K562 (cell line): ENCODE results near the gene MRPS31.

Experiments used
- ARID2 ChIP-seq: fragments of 450-650 bp; IDR thresholded peaks from 2 replicates; pipeline ENCODE4 v1.6.1; 2017; ENCODE audit warnings: antibody characterized with exemption, mild to moderate bottlenecking
- NBN ChIP-seq: fragments of 450-650 bp; IDR thresholded peaks from 2 replicates; pipeline ENCODE4 v1.6.1; 2016; ENCODE audit warnings: low read depth, mild to moderate bottlenecking
- NR1H2 ChIP-seq: sonication (generic); formaldehyde crosslinking; IDR thresholded peaks from 2 replicates; pipeline ENCODE4 v1.4.0; 2020; ENCODE audit warnings: mild to moderate bottlenecking, missing genetic modification reagents
- POLR2G ChIP-seq: fragments of 200-400 bp; formaldehyde crosslinking; IDR thresholded peaks from 2 replicates; pipeline ENCODE4 v1.6.1; 2017; ENCODE audit warnings: low read depth, mild to moderate bottlenecking, antibody characterized with exemption, low read length, moderate library complexity
- ZNF644 ChIP-seq: fragments of 200-800 bp; sonication (Bioruptor generic); IDR thresholded peaks from 2 replicates; pipeline ENCODE4 v1.6.1; 2016; ENCODE audit warnings: low read depth, missing genetic modification characterization, missing compliant biosample characterization
- TF ChIP-seq, protein P1 (sequence below): fragments of 200-600 bp; sonication (generic); IDR thresholded peaks from one replicate; pipeline ENCODE4 v1.6.1; 2012; ENCODE audit warnings: mild to moderate bottlenecking, low read depth, low read length, inconsistent platforms
- TF ChIP-seq, protein P2 (sequence below), 3 experiments: IDR thresholded peaks in 2 of 3; conservative IDR thresholded peaks in 1 of 3; 2 replicates each; pipeline ENCODE4 v1.5.1; 2011 to 2012; ENCODE audit warnings: low read length in 3 of 3, mild to moderate bottlenecking in 3 of 3, control low read depth in 2 of 3, improper control_type of control experiment in 1 of 3, inconsistent platforms in 1 of 3, low read depth in 1 of 3, mixed read lengths in 1 of 3, moderate library complexity in 1 of 3; ENCODE audit not compliant: insufficient read depth in 2 of 3
- TF ChIP-seq, protein P3 (sequence below): fragments of 250-450 bp; sonication (Bioruptor Pico); IDR thresholded peaks from 2 replicates; pipeline ENCODE4 v1.5.0; 2020; ENCODE audit warnings: mild to moderate bottlenecking
- TF ChIP-seq, protein P4 (sequence below): fragments of 450-650 bp; formaldehyde crosslinking; IDR thresholded peaks from 2 replicates; pipeline ENCODE4 v1.4.0; 2020; ENCODE audit warnings: mild to moderate bottlenecking, mixed read lengths

DNA sequence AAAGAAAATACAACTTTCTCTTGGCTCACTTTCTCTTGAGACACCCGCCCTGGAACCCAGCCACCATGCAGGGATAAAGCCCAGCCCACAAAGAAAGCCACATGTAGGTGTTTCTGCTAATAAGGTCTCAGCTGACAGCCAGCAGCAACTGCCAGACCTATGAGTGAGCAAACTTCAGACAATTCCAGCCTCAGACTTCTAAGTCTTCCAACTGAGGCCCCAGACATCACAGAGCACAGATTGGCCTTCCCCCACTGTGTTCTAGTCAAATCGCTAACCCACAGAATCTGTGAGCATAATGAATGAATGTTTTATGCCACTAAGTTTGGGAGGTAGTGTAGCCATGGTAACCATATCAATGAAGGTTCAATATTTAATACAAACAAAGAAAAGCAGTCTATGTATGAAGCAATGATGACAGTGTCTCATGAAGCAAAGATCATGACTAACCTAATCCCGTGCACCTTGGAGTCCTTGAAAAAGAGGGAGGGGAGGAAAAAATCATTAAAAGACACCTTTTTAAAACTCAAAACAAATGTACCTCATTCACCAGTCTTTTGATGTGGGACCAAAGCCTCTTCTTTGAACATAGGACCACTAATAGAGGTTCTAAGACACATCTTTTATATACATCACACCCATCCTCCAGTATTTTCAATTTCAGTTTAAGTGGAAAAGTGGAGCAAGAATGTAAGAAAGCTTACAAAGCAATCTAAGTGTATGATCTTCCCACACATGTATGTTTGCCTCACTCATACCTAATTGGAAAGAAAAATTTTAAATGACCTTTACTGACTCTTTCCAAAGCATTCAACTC, 6.2 kb downstream of the MRPS31 start:
- TF ChIP-seq, protein P1, sequence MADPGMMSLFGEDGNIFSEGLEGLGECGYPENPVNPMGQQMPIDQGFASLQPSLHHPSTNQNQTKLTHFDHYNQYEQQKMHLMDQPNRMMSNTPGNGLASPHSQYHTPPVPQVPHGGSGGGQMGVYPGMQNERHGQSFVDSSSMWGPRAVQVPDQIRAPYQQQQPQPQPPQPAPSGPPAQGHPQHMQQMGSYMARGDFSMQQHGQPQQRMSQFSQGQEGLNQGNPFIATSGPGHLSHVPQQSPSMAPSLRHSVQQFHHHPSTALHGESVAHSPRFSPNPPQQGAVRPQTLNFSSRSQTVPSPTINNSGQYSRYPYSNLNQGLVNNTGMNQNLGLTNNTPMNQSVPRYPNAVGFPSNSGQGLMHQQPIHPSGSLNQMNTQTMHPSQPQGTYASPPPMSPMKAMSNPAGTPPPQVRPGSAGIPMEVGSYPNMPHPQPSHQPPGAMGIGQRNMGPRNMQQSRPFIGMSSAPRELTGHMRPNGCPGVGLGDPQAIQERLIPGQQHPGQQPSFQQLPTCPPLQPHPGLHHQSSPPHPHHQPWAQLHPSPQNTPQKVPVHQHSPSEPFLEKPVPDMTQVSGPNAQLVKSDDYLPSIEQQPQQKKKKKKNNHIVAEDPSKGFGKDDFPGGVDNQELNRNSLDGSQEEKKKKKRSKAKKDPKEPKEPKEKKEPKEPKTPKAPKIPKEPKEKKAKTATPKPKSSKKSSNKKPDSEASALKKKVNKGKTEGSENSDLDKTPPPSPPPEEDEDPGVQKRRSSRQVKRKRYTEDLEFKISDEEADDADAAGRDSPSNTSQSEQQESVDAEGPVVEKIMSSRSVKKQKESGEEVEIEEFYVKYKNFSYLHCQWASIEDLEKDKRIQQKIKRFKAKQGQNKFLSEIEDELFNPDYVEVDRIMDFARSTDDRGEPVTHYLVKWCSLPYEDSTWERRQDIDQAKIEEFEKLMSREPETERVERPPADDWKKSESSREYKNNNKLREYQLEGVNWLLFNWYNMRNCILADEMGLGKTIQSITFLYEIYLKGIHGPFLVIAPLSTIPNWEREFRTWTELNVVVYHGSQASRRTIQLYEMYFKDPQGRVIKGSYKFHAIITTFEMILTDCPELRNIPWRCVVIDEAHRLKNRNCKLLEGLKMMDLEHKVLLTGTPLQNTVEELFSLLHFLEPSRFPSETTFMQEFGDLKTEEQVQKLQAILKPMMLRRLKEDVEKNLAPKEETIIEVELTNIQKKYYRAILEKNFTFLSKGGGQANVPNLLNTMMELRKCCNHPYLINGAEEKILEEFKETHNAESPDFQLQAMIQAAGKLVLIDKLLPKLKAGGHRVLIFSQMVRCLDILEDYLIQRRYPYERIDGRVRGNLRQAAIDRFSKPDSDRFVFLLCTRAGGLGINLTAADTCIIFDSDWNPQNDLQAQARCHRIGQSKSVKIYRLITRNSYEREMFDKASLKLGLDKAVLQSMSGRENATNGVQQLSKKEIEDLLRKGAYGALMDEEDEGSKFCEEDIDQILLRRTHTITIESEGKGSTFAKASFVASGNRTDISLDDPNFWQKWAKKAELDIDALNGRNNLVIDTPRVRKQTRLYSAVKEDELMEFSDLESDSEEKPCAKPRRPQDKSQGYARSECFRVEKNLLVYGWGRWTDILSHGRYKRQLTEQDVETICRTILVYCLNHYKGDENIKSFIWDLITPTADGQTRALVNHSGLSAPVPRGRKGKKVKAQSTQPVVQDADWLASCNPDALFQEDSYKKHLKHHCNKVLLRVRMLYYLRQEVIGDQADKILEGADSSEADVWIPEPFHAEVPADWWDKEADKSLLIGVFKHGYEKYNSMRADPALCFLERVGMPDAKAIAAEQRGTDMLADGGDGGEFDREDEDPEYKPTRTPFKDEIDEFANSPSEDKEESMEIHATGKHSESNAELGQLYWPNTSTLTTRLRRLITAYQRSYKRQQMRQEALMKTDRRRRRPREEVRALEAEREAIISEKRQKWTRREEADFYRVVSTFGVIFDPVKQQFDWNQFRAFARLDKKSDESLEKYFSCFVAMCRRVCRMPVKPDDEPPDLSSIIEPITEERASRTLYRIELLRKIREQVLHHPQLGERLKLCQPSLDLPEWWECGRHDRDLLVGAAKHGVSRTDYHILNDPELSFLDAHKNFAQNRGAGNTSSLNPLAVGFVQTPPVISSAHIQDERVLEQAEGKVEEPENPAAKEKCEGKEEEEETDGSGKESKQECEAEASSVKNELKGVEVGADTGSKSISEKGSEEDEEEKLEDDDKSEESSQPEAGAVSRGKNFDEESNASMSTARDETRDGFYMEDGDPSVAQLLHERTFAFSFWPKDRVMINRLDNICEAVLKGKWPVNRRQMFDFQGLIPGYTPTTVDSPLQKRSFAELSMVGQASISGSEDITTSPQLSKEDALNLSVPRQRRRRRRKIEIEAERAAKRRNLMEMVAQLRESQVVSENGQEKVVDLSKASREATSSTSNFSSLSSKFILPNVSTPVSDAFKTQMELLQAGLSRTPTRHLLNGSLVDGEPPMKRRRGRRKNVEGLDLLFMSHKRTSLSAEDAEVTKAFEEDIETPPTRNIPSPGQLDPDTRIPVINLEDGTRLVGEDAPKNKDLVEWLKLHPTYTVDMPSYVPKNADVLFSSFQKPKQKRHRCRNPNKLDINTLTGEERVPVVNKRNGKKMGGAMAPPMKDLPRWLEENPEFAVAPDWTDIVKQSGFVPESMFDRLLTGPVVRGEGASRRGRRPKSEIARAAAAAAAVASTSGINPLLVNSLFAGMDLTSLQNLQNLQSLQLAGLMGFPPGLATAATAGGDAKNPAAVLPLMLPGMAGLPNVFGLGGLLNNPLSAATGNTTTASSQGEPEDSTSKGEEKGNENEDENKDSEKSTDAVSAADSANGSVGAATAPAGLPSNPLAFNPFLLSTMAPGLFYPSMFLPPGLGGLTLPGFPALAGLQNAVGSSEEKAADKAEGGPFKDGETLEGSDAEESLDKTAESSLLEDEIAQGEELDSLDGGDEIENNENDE: no peak
- TF ChIP-seq ZNF644 (tag): no peak
- no peak for TF ChIP-seq ARID2
- TF ChIP-seq NBN: no peak
- no peak for TF ChIP-seq POLR2G
- TF ChIP-seq, protein P2, sequence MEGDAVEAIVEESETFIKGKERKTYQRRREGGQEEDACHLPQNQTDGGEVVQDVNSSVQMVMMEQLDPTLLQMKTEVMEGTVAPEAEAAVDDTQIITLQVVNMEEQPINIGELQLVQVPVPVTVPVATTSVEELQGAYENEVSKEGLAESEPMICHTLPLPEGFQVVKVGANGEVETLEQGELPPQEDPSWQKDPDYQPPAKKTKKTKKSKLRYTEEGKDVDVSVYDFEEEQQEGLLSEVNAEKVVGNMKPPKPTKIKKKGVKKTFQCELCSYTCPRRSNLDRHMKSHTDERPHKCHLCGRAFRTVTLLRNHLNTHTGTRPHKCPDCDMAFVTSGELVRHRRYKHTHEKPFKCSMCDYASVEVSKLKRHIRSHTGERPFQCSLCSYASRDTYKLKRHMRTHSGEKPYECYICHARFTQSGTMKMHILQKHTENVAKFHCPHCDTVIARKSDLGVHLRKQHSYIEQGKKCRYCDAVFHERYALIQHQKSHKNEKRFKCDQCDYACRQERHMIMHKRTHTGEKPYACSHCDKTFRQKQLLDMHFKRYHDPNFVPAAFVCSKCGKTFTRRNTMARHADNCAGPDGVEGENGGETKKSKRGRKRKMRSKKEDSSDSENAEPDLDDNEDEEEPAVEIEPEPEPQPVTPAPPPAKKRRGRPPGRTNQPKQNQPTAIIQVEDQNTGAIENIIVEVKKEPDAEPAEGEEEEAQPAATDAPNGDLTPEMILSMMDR (IDR thresholded peaks at IDR 0.05 in 2 of 3, conservative IDR thresholded peaks at IDR 0.05 in 1 of 3; ENCODE audit: insufficient read depth in 2 of 3, low read depth in 1 of 3, low read length in 3 of 3): no peak
- TF ChIP-seq, protein P3, sequence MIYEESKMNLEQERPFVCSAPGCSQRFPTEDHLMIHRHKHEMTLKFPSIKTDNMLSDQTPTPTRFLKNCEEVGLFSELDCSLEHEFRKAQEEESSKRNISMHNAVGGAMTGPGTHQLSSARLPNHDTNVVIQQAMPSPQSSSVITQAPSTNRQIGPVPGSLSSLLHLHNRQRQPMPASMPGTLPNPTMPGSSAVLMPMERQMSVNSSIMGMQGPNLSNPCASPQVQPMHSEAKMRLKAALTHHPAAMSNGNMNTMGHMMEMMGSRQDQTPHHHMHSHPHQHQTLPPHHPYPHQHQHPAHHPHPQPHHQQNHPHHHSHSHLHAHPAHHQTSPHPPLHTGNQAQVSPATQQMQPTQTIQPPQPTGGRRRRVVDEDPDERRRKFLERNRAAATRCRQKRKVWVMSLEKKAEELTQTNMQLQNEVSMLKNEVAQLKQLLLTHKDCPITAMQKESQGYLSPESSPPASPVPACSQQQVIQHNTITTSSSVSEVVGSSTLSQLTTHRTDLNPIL (CRISPR knock-in tag): no peak
- TF ChIP-seq, protein P4, sequence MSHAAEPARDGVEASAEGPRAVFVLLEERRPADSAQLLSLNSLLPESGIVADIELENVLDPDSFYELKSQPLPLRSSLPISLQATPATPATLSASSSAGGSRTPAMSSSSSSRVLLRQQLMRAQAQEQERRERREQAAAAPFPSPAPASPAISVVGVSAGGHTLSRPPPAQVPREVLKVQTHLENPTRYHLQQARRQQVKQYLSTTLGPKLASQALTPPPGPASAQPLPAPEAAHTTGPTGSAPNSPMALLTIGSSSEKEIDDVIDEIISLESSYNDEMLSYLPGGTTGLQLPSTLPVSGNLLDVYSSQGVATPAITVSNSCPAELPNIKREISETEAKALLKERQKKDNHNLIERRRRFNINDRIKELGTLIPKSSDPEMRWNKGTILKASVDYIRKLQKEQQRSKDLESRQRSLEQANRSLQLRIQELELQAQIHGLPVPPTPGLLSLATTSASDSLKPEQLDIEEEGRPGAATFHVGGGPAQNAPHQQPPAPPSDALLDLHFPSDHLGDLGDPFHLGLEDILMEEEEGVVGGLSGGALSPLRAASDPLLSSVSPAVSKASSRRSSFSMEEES (CRISPR knock-in tag): no peak
- no peak for TF ChIP-seq NR1H2 (CRISPR knock-in tag)
